Upper lobe of right lung (tissue), 1 donor: ENCODE results near the gene PTPRT. TPM values are rescaled to one million over a fixed set of nuclear protein-coding genes. Genes with fewer than 3 reads are reported as not detected.

Experiments used
- ATAC-seq: fragments of 200-7000 bp; cut with Tn5 transposase; one replicate; pipeline ENCODE4 v1.9.1; 2020; ENCODE audit warnings: mild to moderate bottlenecking, moderate library complexity
- DNase-seq: peaks from one replicate; pipeline ENCODE4 v3.0.0-alpha.2; 2020
- H3K27ac ChIP-seq: fragments of 200-600 bp; one replicate; pipeline ENCODE4 v1.8.0; 2022
- H3K27me3 ChIP-seq: fragments of 200-600 bp; one replicate; pipeline ENCODE4 v1.8.0; 2022; ENCODE audit warnings: mild to moderate bottlenecking
- H3K36me3 ChIP-seq: fragments of 200-600 bp; one replicate; pipeline ENCODE4 v1.8.0; 2022
- H3K4me1 ChIP-seq: fragments of 200-600 bp; one replicate; pipeline ENCODE4 v1.8.0; 2022
- H3K4me3 ChIP-seq: fragments of 200-600 bp; one replicate; pipeline ENCODE4 v1.8.0; 2022; ENCODE audit warnings: mild to moderate bottlenecking
- H3K9me3 ChIP-seq: fragments of 200-600 bp; one replicate; pipeline ENCODE4 v1.8.0; 2022
- intact Hi-C: fragments of 100-400 bp; cut with DNase I; formaldehyde crosslinking; loops from one replicate; pipeline ENCODE4 v1.11.0; 2022
- total RNA-seq: library from RNA; stranded (reverse); fragmentation: NEBNext Ultra II Directional; extraction: Animal tissue kit (Norgen Biotek cat#: 25700); gene quantifications from one replicate; pipeline ENCODE4 v1.2.1, GENCODE V29; 2021
- TF ChIP-seq, protein P1 (sequence below): fragments of 200-600 bp; IDR thresholded peaks from one replicate; pipeline ENCODE4 v1.8.0; 2022; ENCODE audit warnings: antibody characterized with exemption
- donor health status: DM: no; HTN: yes; CAD: no; lungs with severe emphysema.

The PTPRT gene
- total RNA-seq, 1 donor from 2014 or later, result 0.46 TPM

GRCh38 chr20:43003318-43003944 is 186.3 kb downstream of the PTPRT start:
- H3K27ac ChIP-seq, result no peak overlapping the region
- intact Hi-C loops, result no loop called here
- H3K4me1 ChIP-seq, result no peaks in the 10 kb centered on the region
- H3K27me3 ChIP-seq, result no peaks in the 10 kb centered on the region
- H3K4me3 ChIP-seq, result no peak overlapping the region
- H3K9me3 ChIP-seq, result no peaks in the 10 kb centered on the region
- DNase-seq, result no peak
- TF ChIP-seq, protein P1, sequence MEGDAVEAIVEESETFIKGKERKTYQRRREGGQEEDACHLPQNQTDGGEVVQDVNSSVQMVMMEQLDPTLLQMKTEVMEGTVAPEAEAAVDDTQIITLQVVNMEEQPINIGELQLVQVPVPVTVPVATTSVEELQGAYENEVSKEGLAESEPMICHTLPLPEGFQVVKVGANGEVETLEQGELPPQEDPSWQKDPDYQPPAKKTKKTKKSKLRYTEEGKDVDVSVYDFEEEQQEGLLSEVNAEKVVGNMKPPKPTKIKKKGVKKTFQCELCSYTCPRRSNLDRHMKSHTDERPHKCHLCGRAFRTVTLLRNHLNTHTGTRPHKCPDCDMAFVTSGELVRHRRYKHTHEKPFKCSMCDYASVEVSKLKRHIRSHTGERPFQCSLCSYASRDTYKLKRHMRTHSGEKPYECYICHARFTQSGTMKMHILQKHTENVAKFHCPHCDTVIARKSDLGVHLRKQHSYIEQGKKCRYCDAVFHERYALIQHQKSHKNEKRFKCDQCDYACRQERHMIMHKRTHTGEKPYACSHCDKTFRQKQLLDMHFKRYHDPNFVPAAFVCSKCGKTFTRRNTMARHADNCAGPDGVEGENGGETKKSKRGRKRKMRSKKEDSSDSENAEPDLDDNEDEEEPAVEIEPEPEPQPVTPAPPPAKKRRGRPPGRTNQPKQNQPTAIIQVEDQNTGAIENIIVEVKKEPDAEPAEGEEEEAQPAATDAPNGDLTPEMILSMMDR, result no peak
- no peak for ATAC-seq
- H3K36me3 ChIP-seq, result no peaks in the 10 kb centered on the region

DNA sequence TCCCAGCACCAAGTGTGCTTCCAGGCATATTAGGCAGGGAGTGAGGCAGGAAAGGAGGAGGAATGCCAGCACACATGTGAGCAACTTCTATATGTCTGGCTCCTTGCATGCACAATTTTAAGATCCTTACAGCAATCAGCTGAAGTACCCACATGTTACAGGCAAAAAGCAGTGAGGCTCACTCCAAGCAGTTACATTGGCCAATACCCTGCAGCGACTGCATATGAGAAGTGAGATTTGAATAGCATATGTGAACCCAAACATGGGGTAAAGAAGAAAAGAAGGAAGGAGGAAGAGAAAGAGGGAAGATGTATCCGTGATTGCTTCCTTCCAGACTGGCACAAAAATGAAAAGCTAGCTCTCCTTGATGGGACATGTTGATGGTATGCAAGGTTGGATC is 193.6 kb downstream of the PTPRT start:
- TF ChIP-seq, protein P1, result no peak
- Histone ChIP-seq H3K27me3 (no peaks in the 10 kb centered on the region), H3K4me1 (no peaks in the 10 kb centered on the region), H3K36me3 (no peaks in the 10 kb centered on the region), H3K4me3 (no peak overlapping the region), H3K9me3 (no peaks in the 10 kb centered on the region), H3K27ac (no peak overlapping the region)
- no peak for ATAC-seq
- DNase-seq, result no peak
- intact Hi-C loops, result no loop called here

- Histone ChIP-seq H3K36me3 (no peaks in the 10 kb centered on the region), H3K4me1 (no peaks in the 10 kb centered on the region), H3K27ac (no peak overlapping the region), H3K9me3 (no peaks in the 10 kb centered on the region), H3K4me3 (no peak overlapping the region), H3K27me3 (no peaks in the 10 kb centered on the region)
- no peak for ATAC-seq
- intact Hi-C loops, result no loop called here
- DNase-seq, result no peak
- TF ChIP-seq, protein P1, result no peak
These were observed 201.4 kb downstream of the PTPRT start for GRCh38 chr20:42988319-42988718.

DNA sequence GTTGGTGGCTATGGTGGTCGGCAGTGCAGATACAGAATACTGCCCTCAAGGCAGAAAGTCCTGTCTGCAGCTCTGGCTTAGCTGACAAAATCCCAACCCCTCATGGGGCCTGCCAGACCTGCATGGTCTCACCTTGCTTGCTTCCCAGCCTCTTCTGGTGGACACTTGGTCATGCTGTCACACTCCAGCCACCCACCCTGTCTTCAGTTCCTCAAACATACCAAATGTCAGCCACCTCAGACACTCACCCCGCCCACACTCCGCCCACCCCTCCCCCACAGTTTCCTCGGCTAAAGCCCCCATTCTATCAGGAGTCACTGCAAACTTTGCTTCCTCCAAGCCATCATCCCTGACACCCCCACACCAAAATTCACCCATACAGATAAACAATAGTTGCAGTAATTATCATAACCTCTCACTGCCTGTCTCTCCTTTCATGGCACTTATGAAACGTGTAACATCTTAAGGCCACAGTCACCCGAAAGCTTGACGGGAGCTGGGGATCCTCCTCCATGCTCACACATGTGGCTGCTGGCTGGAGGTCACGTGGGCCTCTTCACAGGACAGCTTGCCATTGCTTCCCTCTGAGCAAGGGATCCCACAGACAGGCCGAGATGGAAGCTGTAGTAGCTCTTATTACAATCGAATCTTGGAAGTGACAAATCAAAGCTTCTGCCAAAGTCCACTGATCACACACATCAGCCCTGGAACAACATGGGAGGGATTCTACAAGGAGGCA is 202.2 kb downstream of the PTPRT start:
- H3K27me3 ChIP-seq, result no peaks in the 10 kb centered on the region
- intact Hi-C loops, result no loop called here
- TF ChIP-seq, protein P1, result no peak
- ATAC-seq, result no peak
- H3K36me3 ChIP-seq, result no peaks in the 10 kb centered on the region
- no peak overlapping the region for H3K27ac ChIP-seq
- H3K9me3 ChIP-seq, result no peaks in the 10 kb centered on the region
- H3K4me3 ChIP-seq, result no peak overlapping the region
- H3K4me1 ChIP-seq, result no peaks in the 10 kb centered on the region
- no peak for DNase-seq

- H3K4me3 ChIP-seq, result no peak overlapping the region
- no peaks in the 10 kb centered on the region for H3K4me1 ChIP-seq
- no peaks in the 10 kb centered on the region for H3K36me3 ChIP-seq
- H3K9me3 ChIP-seq, result no peaks in the 10 kb centered on the region
- H3K27ac ChIP-seq, result no peak overlapping the region
- H3K27me3 ChIP-seq, result no peaks in the 10 kb centered on the region
- DNase-seq (no peak), ATAC-seq (no peak)
- intact Hi-C loops, result no loop called here
- TF ChIP-seq, protein P1, result no peak
These were observed 203.4 kb downstream of the PTPRT start for GRCh38 chr20:42986143-42986773.
